GM12878 (cell line): Measurements from ENCODE around the gene TTC1. TPM values are rescaled to one million over a fixed set of nuclear protein-coding genes. Genes with fewer than 3 reads are reported as not detected.
A peak's percentile ranks its signal among the peaks of the same experiment; 100 is the strongest.

Experiments used
- ATAC-seq: fragments of 200-7000 bp; cut with Tn5 transposase; 3 replicates; pipeline ENCODE4 v1.9.1; 2020; ENCODE audit warnings: mild to moderate bottlenecking, moderate library complexity
- BruUV-seq: library from RNA; stranded (reverse); fragments of 400-500 nt; replicated peaks from 2 replicates; lab custom pipeline; 2021; lab: Mats Ljungman, UMichigan
- CTCF ChIA-PET: fragments of 300-600 bp; sonication (Branson Sonifier 250); formaldehyde crosslinking; extraction: SDS; loops from one replicate; lab custom pipeline; 2021; ENCODE audit warnings: inconsistent platforms; lab: Yijun Ruan, JAX
- POLR2A ChIA-PET: fragments of 350-600 bp; formaldehyde crosslinking; extraction: SDS; loops from one replicate; lab custom pipeline; 2021; ENCODE audit warnings: inconsistent platforms; lab: Charles Lee
- RAD21 ChIA-PET: fragments of 300-600 bp; sonication (Branson Sonifier 250); formaldehyde crosslinking; loops from one replicate; lab custom pipeline; 2023; ENCODE audit warnings: antibody characterized with exemption; ENCODE audit not compliant: unreplicated experiment; lab: Charles Lee
- SMC1A ChIA-PET: fragments of 300-600 bp; sonication (Branson Sonifier 250); formaldehyde crosslinking; loops from one replicate; lab custom pipeline; 2023; ENCODE audit not compliant: unreplicated experiment, uncharacterized antibody; lab: Charles Lee
- DNase-seq: peaks from one replicate; pipeline ENCODE4 v3.0.0-alpha.2; 2011; ENCODE audit warnings: low read depth, low spot score
- FAIRE-seq: peaks from 3 replicates; lab custom pipeline; 2011; peaks lifted over from hg19 to GRCh38; lab: Jason Lieb, UNC
- H2AFZ ChIP-seq: 2 replicates; pipeline ENCODE4 v1.6.0; 2011; ENCODE audit warnings: low read depth, low read length, control low read depth; ENCODE audit not compliant: control insufficient read depth
- H3K27ac ChIP-seq: 2 replicates; pipeline ENCODE4 v1.5.1; 2011; ENCODE audit warnings: control low read depth; ENCODE audit not compliant: control insufficient read depth, insufficient read depth
- H3K27me3 ChIP-seq, 2 experiments: replicated peaks in 1 of 2; 2 replicates each; pipeline versions ENCODE4 v1.6.0 to v1.6.1; 2011; ENCODE audit warnings: low read length in 1 of 2; ENCODE audit not compliant: control insufficient read depth in 2 of 2, insufficient read depth in 2 of 2
- H3K36me3 ChIP-seq, 2 experiments: 2 replicates each; pipeline ENCODE4 v1.5.1; 2011; ENCODE audit warnings: low read length in 1 of 2; ENCODE audit not compliant: control insufficient read depth in 2 of 2, insufficient read depth in 2 of 2
- H3K4me1 ChIP-seq: 2 replicates; pipeline ENCODE4 v1.6.1; 2011; ENCODE audit warnings: mild to moderate bottlenecking, low read length, moderate library complexity, mixed read lengths; ENCODE audit not compliant: control insufficient read depth, insufficient read depth
- H3K4me2 ChIP-seq: 2 replicates; pipeline ENCODE4 v1.6.0; 2011; ENCODE audit warnings: control low read depth; ENCODE audit not compliant: control insufficient read depth, insufficient read depth
- H3K4me3 ChIP-seq: fragments of 200-600 bp; sonication (generic); 2 replicates; pipeline ENCODE4 v1.5.1; 2016
- H3K79me2 ChIP-seq: 2 replicates; pipeline ENCODE4 v1.6.0; 2011; ENCODE audit warnings: low read length; ENCODE audit not compliant: control insufficient read depth, insufficient read depth
- H3K9ac ChIP-seq: 2 replicates; pipeline ENCODE4 v1.8.0; 2011; ENCODE audit warnings: low read length, control low read depth, mixed read lengths; ENCODE audit not compliant: control insufficient read depth, insufficient read depth
- H3K9me3 ChIP-seq: replicated peaks from 3 replicates; pipeline ENCODE4 v1.5.1; 2011; ENCODE audit warnings: mild to moderate bottlenecking, low read length; ENCODE audit not compliant: control insufficient read depth, insufficient read depth
- H4K20me1 ChIP-seq: 2 replicates; pipeline ENCODE4 v1.6.0; 2011; ENCODE audit not compliant: control insufficient read depth, insufficient read depth
- BMI1 ChIP-seq: fragments of 450-650 bp; IDR thresholded peaks from 2 replicates; pipeline ENCODE4 v1.6.1; 2016; ENCODE audit warnings: mild to moderate bottlenecking, moderate library complexity, borderline replicate concordance
- BRCA1 ChIP-seq: IDR thresholded peaks from 2 replicates; pipeline ENCODE4 v1.6.1; 2011; ENCODE audit warnings: low read depth, low read length, improper control_type of control experiment
- CBFB ChIP-seq: IDR thresholded peaks from 2 replicates; pipeline ENCODE4 v1.6.1; 2016; ENCODE audit warnings: antibody characterized with exemption, low read depth
- CHD4 ChIP-seq: fragments of 200-600 bp; sonication (generic); IDR thresholded peaks from 2 replicates; pipeline ENCODE4 v1.6.1; 2016; ENCODE audit warnings: mild to moderate bottlenecking
- CREM ChIP-seq: IDR thresholded peaks from 2 replicates; pipeline ENCODE4 v1.6.1; 2014; ENCODE audit warnings: antibody characterized with exemption, low read depth
- EP300 ChIP-seq, 2 experiments: fragments of 150-350 bp in 1 of 2; IDR thresholded peaks; 2 replicates each; pipeline ENCODE4 v1.6.1; 2011 to 2012; ENCODE audit warnings: low read depth in 2 of 2, low read length in 2 of 2, borderline replicate concordance in 1 of 2, improper control_type of control experiment in 1 of 2, inconsistent platforms in 1 of 2; ENCODE audit not compliant: control insufficient read depth in 1 of 2
- FOXK2 ChIP-seq: fragments of 450-650 bp; IDR thresholded peaks from 2 replicates; pipeline ENCODE4 v1.6.1; 2017; ENCODE audit warnings: mild to moderate bottlenecking, moderate library complexity
- GABPA ChIP-seq: IDR thresholded peaks from 2 replicates; pipeline ENCODE4 v1.6.1; 2014; ENCODE audit warnings: antibody characterized with exemption, low read depth, mild to moderate bottlenecking, inconsistent platforms
- HDGF ChIP-seq: fragments of 450-650 bp; IDR thresholded peaks from 2 replicates; pipeline ENCODE4 v1.6.1; 2016; ENCODE audit warnings: antibody characterized with exemption
- IKZF1 ChIP-seq: fragments of 450-650 bp; conservative IDR thresholded peaks from 2 replicates; pipeline ENCODE4 v1.6.1; 2017; ENCODE audit warnings: antibody characterized with exemption, mild to moderate bottlenecking
- IKZF2 ChIP-seq, 2 experiments: fragments of 450-650 bp; IDR thresholded peaks; 2 replicates each; pipeline ENCODE4 v1.6.1; 2017; ENCODE audit warnings: mild to moderate bottlenecking in 2 of 2, moderate library complexity in 2 of 2
- JUNB ChIP-seq: IDR thresholded peaks from 2 replicates; pipeline ENCODE4 v1.6.1; 2016; ENCODE audit warnings: antibody characterized with exemption, mild to moderate bottlenecking
- MEF2A ChIP-seq: IDR thresholded peaks from 2 replicates; pipeline ENCODE4 v1.6.1; 2011; ENCODE audit warnings: low read depth, mild to moderate bottlenecking, low read length, moderate library complexity; ENCODE audit not compliant: insufficient read depth
- MEF2B ChIP-seq: fragments of 450-650 bp; IDR thresholded peaks from 2 replicates; pipeline ENCODE4 v1.6.1; 2018; ENCODE audit warnings: mild to moderate bottlenecking, moderate library complexity; ENCODE audit not compliant: partially characterized antibody, poor library complexity, severe bottlenecking
- NFIC ChIP-seq: IDR thresholded peaks from 2 replicates; pipeline ENCODE4 v1.6.1; 2012; ENCODE audit warnings: low read depth, mild to moderate bottlenecking, inconsistent platforms, low read length, moderate library complexity
- NFYB ChIP-seq: IDR thresholded peaks from 2 replicates; pipeline ENCODE4 v1.6.1; 2011; ENCODE audit warnings: low read depth, mild to moderate bottlenecking, low read length, improper control_type of control experiment, moderate library complexity; ENCODE audit not compliant: insufficient read depth
- RUNX3 ChIP-seq: IDR thresholded peaks from 2 replicates; pipeline ENCODE4 v1.6.1; 2012; ENCODE audit warnings: low read length, inconsistent platforms
- SIX5 ChIP-seq: IDR thresholded peaks from 2 replicates; pipeline ENCODE4 v1.6.1; 2011; ENCODE audit warnings: mild to moderate bottlenecking, low read depth, low read length, moderate library complexity; ENCODE audit not compliant: severe bottlenecking
- SMAD1 ChIP-seq: fragments of 450-650 bp; IDR thresholded peaks from 2 replicates; pipeline ENCODE4 v1.6.1; 2018; ENCODE audit warnings: mild to moderate bottlenecking, low read depth; ENCODE audit not compliant: partially characterized antibody
- SPI1 ChIP-seq: IDR thresholded peaks from 2 replicates; pipeline ENCODE4 v1.6.1; 2011; ENCODE audit warnings: low read depth, mild to moderate bottlenecking, low read length, moderate library complexity, borderline replicate concordance; ENCODE audit not compliant: insufficient read depth
- STAT3 ChIP-seq: IDR thresholded peaks from 2 replicates; pipeline ENCODE4 v1.6.1; 2011; ENCODE audit warnings: low read depth, low read length, improper control_type of control experiment
- SUPT20H ChIP-seq: IDR thresholded peaks from 2 replicates; pipeline ENCODE4 v1.6.1; 2011; ENCODE audit warnings: low read depth, mild to moderate bottlenecking, low read length, moderate library complexity, borderline replicate concordance; ENCODE audit not compliant: control insufficient read depth
- TBL1XR1 ChIP-seq: IDR thresholded peaks from 2 replicates; pipeline ENCODE4 v1.6.1; 2012; ENCODE audit warnings: low read depth, low read length, improper control_type of control experiment
- YY1 ChIP-seq: IDR thresholded peaks from 2 replicates; pipeline ENCODE4 v1.6.1; 2011; ENCODE audit warnings: low read depth, mild to moderate bottlenecking, low read length
- ZNF274 ChIP-seq: IDR thresholded peaks from one replicate; pipeline ENCODE4 v1.8.0; 2011; ENCODE audit not compliant: insufficient read length, insufficient read depth
- WGBS: methylation state at CpG from one replicate; pipeline ENCODE4 v1.1.6; 2016; ENCODE audit warnings: low lambda C conversion rate; ENCODE audit not compliant: insufficient replicate concordance, insufficient coverage; ENCODE audit errors: missing lambda C conversion rate; 5-methylcytosine and 5-hydroxymethylcytosine counted together
- in situ Hi-C: fragments of 300-500 bp; cut with MboI; formaldehyde crosslinking; loops from 9 replicates; pipeline ENCODE4 v1.14.3; 2018; ENCODE audit warnings: mixed read lengths
- intact Hi-C: fragments of 100-400 bp; cut with micrococcal nuclease; formaldehyde crosslinking; loops from one replicate; pipeline ENCODE4 v1.14.2; 2022; ENCODE audit not compliant: unreplicated experiment
- polyA plus RNA-seq, 11 experiments: library from polyadenylated mRNA; depleted of rRNA in 4 of 11; unstranded in 6 of 11; stranded (reverse) in 5 of 11; fragments of >200 nt; fragmentation: Nextera tagmentation in 4 of 11; fragmentation: Illumina TruSeq in 1 of 11; extraction: Ambion mirVana in 4 of 11; extraction: Trizol in 1 of 11; gene quantifications; 1 replicate in 1 of 11; 2 replicates in 10 of 11; pipeline versions ENCODE4 v1.2.1 to v1.2.3, GENCODE V29; 2011 to 2016; ENCODE audit warnings: inconsistent platforms in 2 of 11, missing spikeins in 2 of 11, low read depth in 1 of 11
- total RNA-seq, 4 experiments: library from RNA; depleted of rRNA in 3 of 4; stranded (reverse); fragments of >200 nt in 3 of 4; fragmentation: Illumina TruSeq in 1 of 4; extraction: Trizol in 1 of 4; gene quantifications; 2 replicates each; pipeline versions ENCODE4 v1.2.1 to v1.2.3, GENCODE V29; 2013 to 2021

The TTC1 gene
- total and polyA plus RNA-seq, 10 of the 15 experiments (the other 5 are each of a cell fraction or from before 2014, with no cell fraction given), result 46.6 to 160 (median 92.3) TPM

GRCh38 chr5:160092960-160093707 is 84.2 kb downstream of the TTC1 start:
- DNase-seq (peak; percentile 72), FAIRE-seq (no peak), ATAC-seq (peak; percentile 79)
- BruUV-seq, result TSS peak; percentile 48
- peaks cover 0 to 9% of the 10 kb centered on the region in 2 experiments; a peak in 2 of 4 replicates for H3K36me3 ChIP-seq
- no peaks in the 10 kb centered on the region for H3K27me3 ChIP-seq
- SMC1A ChIA-PET, result interaction anchor here (1.0 to 4.3 kb wide), 5 partner anchors 9 to 54 kb away, joined by 3 to 22 read pairs (median 3); no protein-coding TSS in a partner anchor
- H3K4me1 ChIP-seq, result peaks cover 38% of the 10 kb centered on the region
- H3K4me3 ChIP-seq, result peak overlapping the region; percentile 60
- intact Hi-C loops, result loop anchor here (2.0 kb wide), 1 partner anchor 26 kb away; the partner anchor contains the start of gene PWWP2A
- peak overlapping the region; percentile 49 for H3K9ac ChIP-seq
- peak overlapping the region; percentile 83 for H3K4me2 ChIP-seq
- peak overlapping the region; percentile 36 for H2AFZ ChIP-seq
- no peaks in the 10 kb centered on the region for H4K20me1 ChIP-seq
- RAD21 ChIA-PET, result interaction anchor here (1.0 to 1.7 kb wide), 4 partner anchors 12 to 71 kb away, joined by 3 to 7 read pairs (median 4); no protein-coding TSS in a partner anchor
- WGBS, result 67% methylated on average over 11 of the region's 11 CpGs
- POLR2A ChIA-PET, result interaction anchor here (0.5 to 0.7 kb wide), 3 partner anchors 9 to 19 kb away, joined by 3 to 8 read pairs (median 4); no protein-coding TSS in a partner anchor
- H3K9me3 ChIP-seq, result no peaks in the 10 kb centered on the region
- in situ Hi-C loops, result no loop called here
- H3K27ac ChIP-seq, result peak overlapping the region; percentile 73
- H3K79me2 ChIP-seq, result peaks cover 12% of the 10 kb centered on the region
- CTCF ChIA-PET, result interaction anchor here (0.8 to 6.4 kb wide), 6 partner anchors 9 to 252 kb away, joined by 3 to 53 read pairs (median 4); no protein-coding TSS in a partner anchor
- TF ChIP-seq NFYB, result no peak
- 0 out of 2 replicates have a peak, but pooled peaks have one; percentile 14 for TF ChIP-seq IKZF1
- TF ChIP-seq MEF2A, result peak; percentile 50; the same call in 1 of the 2 replicates
- peak; percentile 68; the same call in 1 of the 2 replicates for TF ChIP-seq CBFB
- no peak for TF ChIP-seq ZNF274
- TF ChIP-seq CHD4, result 0 out of 2 replicates have a peak, but pooled peaks have one; percentile 32
- peak; percentile 90 for TF ChIP-seq NFIC
- TF ChIP-seq MEF2B, result no peak
- TF ChIP-seq BMI1, result no peak
- no peak for TF ChIP-seq CREM
- no peak for TF ChIP-seq STAT3
- TF ChIP-seq BRCA1, result no peak
- TF ChIP-seq HDGF, result no peak
- TF ChIP-seq SUPT20H, result no peak
- TF ChIP-seq FOXK2, result no peak
- TF ChIP-seq IKZF2 (IDR thresholded peaks at IDR 0.05), result peak; percentile 83 to 84
- TF ChIP-seq SIX5, result no peak
- peak; percentile 98 for TF ChIP-seq RUNX3
- TF ChIP-seq TBL1XR1, result 0 out of 2 replicates have a peak, but pooled peaks have one; percentile 43
- no peak for TF ChIP-seq GABPA
- TF ChIP-seq EP300 (IDR thresholded peaks at IDR 0.05; ENCODE audit: borderline replicate concordance in 1 of 2, control insufficient read depth in 1 of 2, low read depth in 2 of 2, low read length in 2 of 2), result peak in 1 of 2 experiments; percentile 50; a peak in 1 of 4 replicates
- TF ChIP-seq YY1, result peak; percentile 76
- TF ChIP-seq JUNB, result peak; percentile 19
- TF ChIP-seq SPI1, result 0 out of 2 replicates have a peak, but pooled peaks have one; percentile 7
- no peak for TF ChIP-seq SMAD1
